ENCODE results near the gene FAM43A.

FAM43A gene

GRCh38 chr3:194675680-194676079 is 10.0 kb upstream of the FAM43A start:
- no peak for DNase-seq (ENCODE audit: low spot score)

- DNase-seq (ENCODE audit: low spot score): no peak
Measured at GRCh38 chr3:194676471-194676870, 9.2 kb upstream of the FAM43A start.

GRCh38 chr3:194680888-194681615 is 4.6 kb upstream of the FAM43A start:
- DNase-seq (ENCODE audit: low spot score): no peak

GRCh38 chr3:194682189-194682693 is 3.4 kb upstream of the FAM43A start:
- DNase-seq (ENCODE audit: low spot score): no peak

GRCh38 chr3:194682694-194683310 is 2.9 kb upstream of the FAM43A start:
- DNase-seq (ENCODE audit: low spot score): peak; percentile 98

GRCh38 chr3:194683380-194683779 is 2.3 kb upstream of the FAM43A start:
- DNase-seq (ENCODE audit: low spot score): no peak

GRCh38 chr3:194685065-194685717 is 492 bp upstream of the FAM43A start:
- DNase-seq (ENCODE audit: low spot score): no peak

- no peak for DNase-seq (ENCODE audit: low spot score)
Measured at GRCh38 chr3:194686414-194686815, 732 bp downstream of the FAM43A start.

- DNase-seq (ENCODE audit: low spot score): no peak
Measured at GRCh38 chr3:194686816-194687637, 1.3 kb downstream of the FAM43A start.

- DNase-seq (ENCODE audit: low spot score): no peak
Measured at GRCh38 chr3:194687638-194688199, 2.0 kb downstream of the FAM43A start.

- DNase-seq (ENCODE audit: low spot score): no peak
Measured at GRCh38 chr3:194688200-194688740, 2.6 kb downstream of the FAM43A start.

GRCh38 chr3:194688946-194689345 is 3.3 kb downstream of the FAM43A start:
- DNase-seq (ENCODE audit: low spot score): no peak

GRCh38 chr3:194689493-194689944 is 3.8 kb downstream of the FAM43A start:
- no peak for DNase-seq (ENCODE audit: low spot score)

GRCh38 chr3:194690501-194691372 is 5.1 kb downstream of the FAM43A start:
- DNase-seq (ENCODE audit: low spot score): no peak

GRCh38 chr3:194691481-194692283 is 6.0 kb downstream of the FAM43A start:
- no peak for DNase-seq (ENCODE audit: low spot score)

- no peak for DNase-seq (ENCODE audit: low spot score)
Measured at GRCh38 chr3:194696702-194697101, 11.0 kb downstream of the FAM43A start.

GRCh38 chr3:194702545-194702944 is 16.9 kb downstream of the FAM43A start:
- no peak for DNase-seq (ENCODE audit: low spot score)

- DNase-seq (ENCODE audit: low spot score): no peak
Measured at GRCh38 chr3:194705227-194705626, 19.5 kb downstream of the FAM43A start.

- DNase-seq (ENCODE audit: low spot score): no peak
Measured at GRCh38 chr3:194705761-194706160, 20.1 kb downstream of the FAM43A start.

- no peak for DNase-seq (ENCODE audit: low spot score)
Measured at GRCh38 chr3:194707147-194707540, 21.5 kb downstream of the FAM43A start.

Measured in COLO829 (cell line).